Stimulated activated CD4-positive, alpha-beta T cell treated with anti-CD3 and anti-CD28 coated beads, Interleukin-12 subunit alpha, Interleukin-12 subunit beta, amount 100 ng/mL, for 4 hours (primary cell): Measurements from ENCODE around the gene MTA3.
"Not testable (repeated sequence)": the region's sequence is repeated elsewhere in the genome, so short reads cannot be mapped to it uniquely, and the experiment has no call there.

Experiments used
- DNase-seq: peaks from one replicate; pipeline ENCODE4 v3.0.0-alpha.2; 2020

The MTA3 gene

GRCh38 chr2:42567806-42568400, 529 bp upstream of the MTA3 start:
- DNase-seq = no peak

DNA sequence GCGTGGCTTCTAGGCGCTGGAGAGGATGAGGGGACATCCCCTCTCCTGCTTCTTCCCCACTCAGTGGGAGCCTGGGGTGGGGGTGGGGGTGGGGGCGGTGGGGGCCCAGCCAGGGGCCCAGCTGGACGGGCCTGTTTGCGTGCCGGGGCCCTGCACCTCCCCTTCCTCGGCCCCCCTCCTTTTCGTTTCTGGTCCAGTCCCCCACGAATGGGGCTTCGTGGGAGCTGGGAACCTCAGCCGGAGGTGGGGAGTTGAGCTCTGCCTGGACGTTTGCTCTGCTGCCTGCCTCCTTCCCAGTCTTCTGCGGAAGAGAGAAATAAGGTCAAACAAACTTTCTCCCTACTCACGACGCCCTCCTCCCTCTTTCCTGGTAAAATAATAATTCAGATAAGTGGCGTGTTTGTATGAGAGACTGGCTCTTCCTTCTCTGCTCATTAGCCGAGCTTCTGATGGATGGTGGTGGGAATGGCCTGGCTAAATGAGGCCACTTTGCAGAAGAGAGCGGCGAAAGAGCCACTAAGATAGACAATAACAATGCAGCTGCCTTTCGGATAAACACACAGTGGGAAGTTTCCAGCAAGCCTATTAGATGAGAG, 782 bp downstream of the MTA3 start:
- peak; percentile 15 for DNase-seq

GRCh38 chr2:42569883-42570282, 1.5 kb downstream of the MTA3 start:
- DNase-seq = no peak

DNA sequence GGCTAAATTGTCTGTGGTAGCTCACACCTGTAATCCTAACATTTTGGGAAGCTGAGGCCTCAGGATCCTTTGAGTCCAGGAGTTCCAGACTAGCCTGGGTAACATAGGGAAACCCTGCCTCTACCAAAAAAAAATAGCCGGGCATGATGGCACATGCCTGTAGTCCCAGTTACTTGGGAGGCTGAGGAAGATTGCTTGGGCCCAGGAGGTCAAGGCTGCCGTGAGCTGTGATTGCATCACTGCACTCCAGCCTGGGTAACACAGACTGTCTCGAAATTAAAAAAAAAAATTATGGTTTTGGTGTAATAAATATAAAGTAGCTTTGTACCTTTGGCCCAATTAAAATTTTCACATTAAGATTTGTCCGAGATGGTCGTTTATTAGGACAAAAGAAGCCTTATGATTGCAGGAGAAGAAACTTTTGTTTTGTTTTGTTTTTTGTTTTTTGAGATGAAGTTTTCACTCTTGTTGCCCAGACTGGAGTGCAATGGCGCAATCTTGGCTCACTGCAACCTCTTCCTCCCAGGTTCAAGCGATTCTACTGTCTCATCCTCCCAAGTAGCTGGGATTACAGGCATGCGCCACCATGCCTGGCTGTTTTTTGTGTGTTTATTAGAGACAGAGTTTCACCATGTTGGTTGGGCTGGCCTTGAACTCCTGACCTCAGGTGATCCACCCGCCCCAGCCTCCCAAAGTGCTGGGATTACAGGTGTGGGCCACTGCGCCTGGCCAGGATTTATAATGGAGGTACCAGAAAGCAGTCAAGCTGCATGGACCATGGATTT, 4.1 kb downstream of the MTA3 start:
- DNase-seq = no peak

- DNase-seq = no peak
Measured at GRCh38 chr2:42573256-42573655, 4.8 kb downstream of the MTA3 start.

GRCh38 chr2:42575458-42576064, 7.1 kb downstream of the MTA3 start:
- DNase-seq = no peak

DNA sequence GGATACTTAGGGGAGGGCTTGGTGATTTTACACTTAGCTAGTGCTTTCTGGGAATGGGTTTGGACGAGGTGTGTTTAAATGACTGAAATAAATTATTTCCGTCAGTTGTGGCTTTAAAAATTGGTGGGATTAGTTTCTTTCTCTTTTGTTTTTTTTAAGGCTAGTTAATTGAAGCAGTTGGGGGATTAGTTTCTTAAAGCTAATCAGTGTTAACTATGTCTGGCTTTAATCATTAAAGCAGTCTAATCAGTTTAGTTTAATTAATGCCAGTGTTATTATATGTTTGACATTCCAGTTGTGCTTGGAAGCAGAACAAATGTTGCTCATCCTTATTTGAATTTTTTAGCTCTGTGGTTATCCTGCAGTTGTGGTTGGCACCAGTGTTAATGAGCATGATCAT, 10.2 kb downstream of the MTA3 start:
- DNase-seq = no peak

GRCh38 chr2:42581257-42581656, 12.8 kb downstream of the MTA3 start:
- DNase-seq = no peak

GRCh38 chr2:42584628-42585027, 16.2 kb downstream of the MTA3 start:
- DNase-seq = not testable (repeated sequence)

GRCh38 chr2:42585779-42586178, 17.3 kb downstream of the MTA3 start:
- DNase-seq = no peak

DNA sequence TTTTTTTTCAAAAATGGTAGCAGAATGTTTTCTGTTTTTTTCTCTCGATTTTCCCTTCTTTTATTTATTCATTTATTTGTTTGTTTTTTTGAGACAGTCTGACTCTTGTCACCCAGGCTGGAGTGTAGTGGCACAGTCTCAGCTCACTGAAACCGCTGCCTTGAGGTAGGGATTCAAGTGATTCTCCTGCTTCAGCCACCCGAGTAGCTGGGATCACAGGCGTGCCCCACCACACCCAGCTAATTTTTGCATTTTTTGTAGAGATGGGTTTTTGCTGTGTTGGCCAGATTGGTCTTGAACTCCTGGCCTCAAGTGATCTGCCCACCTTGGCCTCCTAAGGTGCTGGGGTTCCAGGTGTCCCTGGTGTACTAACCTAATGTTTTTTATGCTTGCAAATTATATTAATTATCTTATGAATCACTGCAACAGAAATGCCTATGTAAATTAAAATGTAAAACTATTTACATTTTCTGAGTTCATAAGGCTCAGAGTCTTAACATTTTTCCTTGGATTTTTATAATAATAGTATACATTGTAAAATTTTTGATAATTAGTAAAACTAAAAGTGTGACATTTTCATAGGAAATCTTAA, 19.2 kb downstream of the MTA3 start:
- no peak for DNase-seq

GRCh38 chr2:42588121-42588520, 19.7 kb downstream of the MTA3 start:
- DNase-seq = no peak

- no peak for DNase-seq
Measured at GRCh38 chr2:42590176-42590575, 21.7 kb downstream of the MTA3 start.

DNA sequence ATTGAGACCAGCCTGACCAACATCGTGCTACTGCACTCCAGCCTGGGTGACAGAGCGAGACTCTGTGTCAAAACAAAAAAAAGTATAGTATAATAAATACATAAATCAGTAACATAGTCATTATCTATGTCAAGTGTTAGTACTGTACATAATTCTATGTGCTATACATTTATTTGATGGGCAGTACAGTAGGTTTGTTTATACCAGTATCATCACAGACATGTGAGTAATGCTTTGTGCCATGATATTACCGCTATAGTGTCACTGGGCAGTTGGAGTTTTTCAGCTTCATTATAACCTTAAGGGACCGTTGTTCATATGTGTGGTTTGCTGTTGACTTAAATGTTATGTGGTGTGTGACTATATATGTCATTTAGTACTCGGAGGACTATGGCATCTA, 24.9 kb downstream of the MTA3 start:
- DNase-seq = no peak

GRCh38 chr2:42598656-42599055, 30.2 kb downstream of the MTA3 start:
- DNase-seq = no peak

DNA sequence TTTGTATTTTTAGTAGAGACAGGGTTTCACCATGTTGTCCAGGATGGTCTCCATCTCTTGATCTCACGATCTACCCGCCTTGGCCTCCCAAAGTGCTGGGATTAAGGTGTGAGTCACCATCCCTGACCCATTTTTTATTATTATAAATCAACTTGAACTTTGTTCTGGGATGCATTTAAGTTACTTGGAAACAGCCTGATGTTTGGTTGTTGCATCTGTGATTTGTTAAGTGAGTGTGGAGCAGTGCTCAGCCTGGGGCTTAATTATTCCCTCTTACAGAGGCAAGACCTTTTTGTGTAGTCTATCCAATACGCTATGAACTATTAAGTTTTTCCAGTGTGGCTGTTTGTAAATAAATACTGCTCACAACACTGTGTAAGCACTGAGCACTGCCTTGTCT, 32.6 kb downstream of the MTA3 start:
- no peak for DNase-seq

GRCh38 chr2:42602218-42602875, 33.9 kb downstream of the MTA3 start:
- no peak for DNase-seq

- no peak for DNase-seq
Measured at GRCh38 chr2:42602876-42603219, 34.4 kb downstream of the MTA3 start.

GRCh38 chr2:42604341-42604867, 36.0 kb downstream of the MTA3 start:
- DNase-seq = not testable (repeated sequence)

DNA sequence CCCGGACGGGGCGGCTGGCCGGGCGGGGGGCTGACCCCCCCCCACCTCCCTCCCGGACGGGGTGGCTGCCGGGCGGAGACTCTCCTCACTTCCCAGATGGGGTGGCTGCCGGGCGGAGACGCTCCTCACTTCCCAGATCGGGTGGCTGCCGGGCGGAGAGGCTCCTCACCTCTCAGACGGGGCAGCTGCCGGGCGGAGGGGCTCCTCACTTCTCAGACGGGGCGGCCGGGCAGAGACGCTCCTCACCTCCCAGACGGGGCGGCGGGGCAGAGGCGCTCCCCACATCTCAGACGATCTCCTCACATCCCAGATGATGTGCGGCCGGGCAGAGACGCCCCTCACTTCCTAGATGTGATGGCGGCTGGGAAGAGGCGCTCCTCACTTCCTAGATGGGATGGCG, 37.7 kb downstream of the MTA3 start:
- not testable (repeated sequence) for DNase-seq

DNA sequence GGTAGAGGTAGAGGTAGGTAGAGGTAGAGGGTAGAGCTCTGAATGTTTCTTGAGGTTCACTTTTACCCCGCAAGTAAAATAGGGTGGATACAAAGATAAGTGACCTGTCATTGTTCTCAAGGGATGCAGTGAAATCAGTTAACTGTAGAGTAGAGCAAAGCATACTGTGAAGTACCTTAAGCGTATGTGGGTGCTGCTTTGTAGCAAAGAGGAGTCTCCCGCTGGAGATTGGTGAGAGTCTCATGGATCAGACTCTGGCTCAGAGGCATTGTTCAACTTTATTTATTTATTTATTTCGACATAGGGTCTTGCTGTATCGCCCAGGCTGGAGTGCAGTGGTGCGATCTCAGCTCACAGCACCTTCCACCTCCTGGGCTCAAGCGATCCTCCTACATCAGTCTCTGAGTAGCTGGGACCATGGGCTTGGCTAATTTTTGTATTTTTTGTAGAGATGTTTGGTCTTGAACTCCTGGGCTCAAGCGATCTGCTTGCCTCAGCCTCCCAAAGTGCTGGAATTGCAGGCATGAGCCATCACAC, 38.7 kb downstream of the MTA3 start:
- no peak for DNase-seq

- DNase-seq = no peak
Measured at GRCh38 chr2:42613281-42614064, 45.0 kb downstream of the MTA3 start.
